Osteoblast (primary cell): Measurements from ENCODE around the gene WWC1. TPM values are rescaled to one million over a fixed set of nuclear protein-coding genes. Genes with fewer than 3 reads are reported as not detected.

ENCODE experiments used
- DNase-seq: peaks from one replicate; pipeline ENCODE4 v3.0.0; 2011; ENCODE audit warnings: low spot score, mixed read lengths; ENCODE audit not compliant: insufficient read length; ENCODE audit errors: missing footprints
- H2AFZ ChIP-seq: 2 replicates; pipeline ENCODE4 v1.6.0; 2011; ENCODE audit warnings: mild to moderate bottlenecking, low read length
- H3K27ac ChIP-seq: 2 replicates; pipeline ENCODE4 v1.5.1; 2011; ENCODE audit warnings: mild to moderate bottlenecking, low read depth, low read length, moderate library complexity
- H3K27me3 ChIP-seq: 2 replicates; pipeline ENCODE4 v1.6.0; 2012; ENCODE audit warnings: mild to moderate bottlenecking, control low read depth, inconsistent platforms, low read length, moderate library complexity; ENCODE audit not compliant: insufficient read depth
- H3K36me3 ChIP-seq: 2 replicates; pipeline ENCODE4 v1.5.1; 2011; ENCODE audit warnings: mild to moderate bottlenecking, low read length, control low read depth, moderate library complexity; ENCODE audit not compliant: insufficient read depth
- H3K4me1 ChIP-seq: 2 replicates; pipeline ENCODE4 v1.5.1; 2011; ENCODE audit warnings: mild to moderate bottlenecking, low read length, control low read depth, moderate library complexity; ENCODE audit not compliant: insufficient read depth
- H3K4me2 ChIP-seq: 2 replicates; pipeline ENCODE4 v1.6.0; 2011; ENCODE audit warnings: mild to moderate bottlenecking, low read length; ENCODE audit not compliant: insufficient read depth
- H3K4me3 ChIP-seq: fragments of 200-600 bp; sonication (generic); 3 replicates; pipeline ENCODE4 v1.5.1; 2012; ENCODE audit warnings: mild to moderate bottlenecking, low read length, inconsistent platforms; ENCODE audit not compliant: insufficient read depth
- H3K79me2 ChIP-seq: 2 replicates; pipeline ENCODE4 v1.6.0; 2012; ENCODE audit warnings: mild to moderate bottlenecking, low read length, control low read depth, inconsistent platforms; ENCODE audit not compliant: insufficient read depth
- H3K9me3 ChIP-seq: 2 replicates; pipeline ENCODE4 v1.5.1; 2011; ENCODE audit warnings: low read depth, low read length, control low read depth
- H4K20me1 ChIP-seq: 2 replicates; pipeline ENCODE4 v1.6.0; 2012; ENCODE audit warnings: mild to moderate bottlenecking, low read length, control low read depth; ENCODE audit not compliant: insufficient read depth
- total RNA-seq: library from RNA; depleted of rRNA; stranded (reverse); fragments of >200 nt; gene quantifications from 2 replicates; pipeline ENCODE4 v1.2.3, GENCODE V29; 2012
- TF ChIP-seq, protein P1 (sequence below): IDR thresholded peaks from 2 replicates; pipeline ENCODE4 v1.5.1; 2011; ENCODE audit warnings: mild to moderate bottlenecking, low read depth, low read length, moderate library complexity; ENCODE audit errors: extremely low read depth

The WWC1 gene
- total RNA-seq, 1 donor, result 1.4 TPM

DNA sequence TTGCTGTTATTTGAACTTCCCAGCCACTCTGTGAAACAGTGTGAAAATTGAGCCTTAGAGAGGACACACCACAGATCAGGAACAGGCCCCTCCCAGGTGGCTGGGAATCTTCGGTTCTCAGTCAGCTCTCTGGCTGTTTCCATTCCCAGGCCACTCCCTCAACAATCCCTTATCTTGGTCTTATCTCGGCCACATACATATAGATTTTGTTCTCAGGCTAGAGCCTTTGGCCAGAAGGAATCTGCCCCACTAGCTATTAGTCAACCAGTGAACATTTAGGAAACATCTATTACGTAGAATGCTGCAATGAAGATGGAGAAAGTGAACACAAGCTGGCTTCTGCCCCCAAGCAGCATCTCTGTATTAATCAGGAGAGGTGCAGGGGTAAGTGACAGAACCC, 21.0 kb upstream of the WWC1 start:
- no peaks in the 10 kb centered on the region for H3K79me2 ChIP-seq
- H3K4me2 ChIP-seq, result no peak overlapping the region
- no peak overlapping the region for H3K27ac ChIP-seq
- no peak overlapping the region for H3K4me3 ChIP-seq
- TF ChIP-seq, protein P1, sequence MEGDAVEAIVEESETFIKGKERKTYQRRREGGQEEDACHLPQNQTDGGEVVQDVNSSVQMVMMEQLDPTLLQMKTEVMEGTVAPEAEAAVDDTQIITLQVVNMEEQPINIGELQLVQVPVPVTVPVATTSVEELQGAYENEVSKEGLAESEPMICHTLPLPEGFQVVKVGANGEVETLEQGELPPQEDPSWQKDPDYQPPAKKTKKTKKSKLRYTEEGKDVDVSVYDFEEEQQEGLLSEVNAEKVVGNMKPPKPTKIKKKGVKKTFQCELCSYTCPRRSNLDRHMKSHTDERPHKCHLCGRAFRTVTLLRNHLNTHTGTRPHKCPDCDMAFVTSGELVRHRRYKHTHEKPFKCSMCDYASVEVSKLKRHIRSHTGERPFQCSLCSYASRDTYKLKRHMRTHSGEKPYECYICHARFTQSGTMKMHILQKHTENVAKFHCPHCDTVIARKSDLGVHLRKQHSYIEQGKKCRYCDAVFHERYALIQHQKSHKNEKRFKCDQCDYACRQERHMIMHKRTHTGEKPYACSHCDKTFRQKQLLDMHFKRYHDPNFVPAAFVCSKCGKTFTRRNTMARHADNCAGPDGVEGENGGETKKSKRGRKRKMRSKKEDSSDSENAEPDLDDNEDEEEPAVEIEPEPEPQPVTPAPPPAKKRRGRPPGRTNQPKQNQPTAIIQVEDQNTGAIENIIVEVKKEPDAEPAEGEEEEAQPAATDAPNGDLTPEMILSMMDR, result no peak
- H3K36me3 ChIP-seq, result no peaks in the 10 kb centered on the region
- H3K4me1 ChIP-seq, result peaks cover 11% of the 10 kb centered on the region
- H4K20me1 ChIP-seq, result no peaks in the 10 kb centered on the region
- H3K27me3 ChIP-seq, result peaks cover 4% of the 10 kb centered on the region
- H3K9me3 ChIP-seq, result no peaks in the 10 kb centered on the region
- DNase-seq, result no peak
- no peak overlapping the region for H2AFZ ChIP-seq

DNA sequence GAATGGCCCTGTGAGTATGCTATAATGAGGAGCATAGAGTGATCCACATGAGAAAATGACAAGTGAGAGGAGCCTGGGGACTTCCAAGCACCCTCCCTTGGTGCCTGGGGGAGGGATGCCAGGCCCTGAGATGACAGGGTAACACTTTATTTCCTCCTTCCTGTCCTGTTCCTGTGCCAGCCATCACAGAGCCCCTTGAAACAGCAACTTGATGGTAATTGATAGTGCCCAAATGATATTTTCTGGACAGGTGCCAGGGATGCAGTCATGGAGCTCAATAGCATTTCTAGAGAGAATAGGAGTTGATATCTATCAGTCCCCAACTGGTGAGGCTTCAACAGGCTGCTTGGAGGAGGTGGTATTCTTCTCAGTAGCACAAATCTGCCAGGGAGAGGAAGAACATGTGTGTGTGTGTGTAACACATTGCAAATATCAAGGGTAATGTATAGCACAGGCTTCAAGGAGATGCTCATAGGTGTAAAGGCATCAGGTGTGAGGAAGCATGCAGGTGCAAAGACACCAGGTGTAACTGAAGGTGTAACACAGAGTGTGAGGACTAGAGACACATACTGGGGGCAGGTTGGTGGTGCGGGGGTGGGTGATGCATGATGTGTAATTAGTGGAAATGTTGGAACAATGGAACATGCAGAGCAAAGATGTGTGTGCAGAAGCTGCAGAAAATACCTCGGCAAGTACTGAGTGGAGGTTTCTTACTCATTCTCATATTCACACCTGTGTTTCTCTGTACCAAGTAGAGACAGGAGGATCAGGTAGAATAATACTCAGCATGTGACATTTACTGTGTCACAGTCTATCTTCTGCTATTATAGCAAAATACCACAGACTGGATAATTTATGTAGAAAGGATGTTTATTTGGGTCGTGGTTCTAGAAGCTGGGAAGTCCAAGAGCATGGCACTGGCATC, 18.1 kb upstream of the WWC1 start:
- H4K20me1 ChIP-seq, result no peaks in the 10 kb centered on the region
- H3K27me3 ChIP-seq, result peaks cover 11% of the 10 kb centered on the region
- no peak overlapping the region for H3K27ac ChIP-seq
- TF ChIP-seq, protein P1, result no peak
- DNase-seq, result no peak
- no peak overlapping the region for H2AFZ ChIP-seq
- no peaks in the 10 kb centered on the region for H3K79me2 ChIP-seq
- H3K4me1 ChIP-seq, result peaks cover 11% of the 10 kb centered on the region
- H3K36me3 ChIP-seq, result no peaks in the 10 kb centered on the region
- H3K4me2 ChIP-seq, result no peak overlapping the region
- no peaks in the 10 kb centered on the region for H3K9me3 ChIP-seq
- H3K4me3 ChIP-seq, result no peak overlapping the region

DNA sequence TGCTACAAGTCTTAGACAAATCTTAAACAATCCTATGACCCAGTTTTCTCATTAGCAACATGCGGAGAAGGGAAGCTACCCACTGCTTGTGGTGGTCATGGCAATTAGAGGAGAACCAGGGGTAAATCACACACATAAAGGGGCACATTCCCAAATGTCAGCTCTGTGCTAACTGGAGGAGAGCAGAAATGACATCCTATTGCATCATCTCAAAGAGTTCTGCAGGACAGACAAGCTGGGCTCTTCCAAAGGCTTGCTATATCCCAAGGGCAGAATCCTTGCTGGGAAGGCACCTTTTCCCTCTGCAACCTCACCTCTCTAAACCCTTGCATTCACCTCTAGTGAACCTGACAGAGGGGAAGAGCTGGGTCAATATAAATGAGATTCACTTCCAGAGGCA, 17.0 kb upstream of the WWC1 start:
- Histone ChIP-seq H3K79me2 (no peaks in the 10 kb centered on the region), H3K4me1 (peaks cover 5% of the 10 kb centered on the region), H3K9me3 (no peaks in the 10 kb centered on the region), H2AFZ (no peak overlapping the region), H3K27ac (no peak overlapping the region), H3K27me3 (peaks cover 9% of the 10 kb centered on the region), H3K36me3 (no peaks in the 10 kb centered on the region), H3K4me3 (no peak overlapping the region), H3K4me2 (no peak overlapping the region), H4K20me1 (no peaks in the 10 kb centered on the region)
- DNase-seq, result no peak
- TF ChIP-seq, protein P1, result no peak

DNA sequence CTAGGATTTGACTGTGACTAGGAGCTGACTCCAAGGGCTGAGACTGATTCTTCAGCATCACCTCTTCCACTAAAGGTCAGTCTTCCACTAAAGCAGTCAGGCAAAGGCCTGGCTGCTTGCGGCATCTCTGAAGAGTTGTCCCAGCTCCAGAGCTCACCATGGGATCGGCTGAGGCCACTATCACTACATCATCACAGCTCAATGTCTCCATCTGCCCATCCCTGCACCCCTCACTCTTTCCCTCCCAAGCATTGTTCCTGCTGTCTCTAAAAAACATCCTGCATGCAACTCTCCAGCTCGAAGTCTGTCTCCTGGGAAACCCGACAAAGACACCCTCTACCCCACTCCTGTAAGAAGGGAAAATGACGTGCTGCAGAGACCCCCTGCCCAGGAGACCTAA, 15.5 kb upstream of the WWC1 start:
- H3K4me1 ChIP-seq, result no peaks in the 10 kb centered on the region
- H3K27ac ChIP-seq, result no peak overlapping the region
- DNase-seq, result no peak
- H2AFZ ChIP-seq, result no peak overlapping the region
- H4K20me1 ChIP-seq, result no peaks in the 10 kb centered on the region
- H3K27me3 ChIP-seq, result peaks cover 9% of the 10 kb centered on the region
- no peaks in the 10 kb centered on the region for H3K9me3 ChIP-seq
- H3K4me2 ChIP-seq, result no peak overlapping the region
- TF ChIP-seq, protein P1, result no peak
- no peaks in the 10 kb centered on the region for H3K36me3 ChIP-seq
- no peaks in the 10 kb centered on the region for H3K79me2 ChIP-seq
- H3K4me3 ChIP-seq, result no peak overlapping the region
